OCI-LY1 (cell line): ENCODE measurements around the gene PPP2R5C.

Experiments used
- H2AFZ ChIP-seq: fragments of 200-600 bp; sonication (generic), shearing (Covaris generic); 2 replicates; pipeline ENCODE4 v1.6.0; 2014; ENCODE audit warnings: antibody characterized with exemption, mild to moderate bottlenecking, low read length
- H3F3A ChIP-seq: fragments of 200-600 bp; sonication (generic), shearing (Covaris generic); 2 replicates; pipeline ENCODE4 v1.6.0; 2014; ENCODE audit warnings: mild to moderate bottlenecking, antibody characterized with exemption, low read length, moderate library complexity; ENCODE audit not compliant: insufficient read depth
- H3K27ac ChIP-seq: fragments of 200-600 bp; sonication (generic); 2 replicates; pipeline ENCODE4 v1.5.1; 2014; ENCODE audit warnings: low read length, mixed run types, mild to moderate bottlenecking, low read depth; ENCODE audit not compliant: poor library complexity, severe bottlenecking
- H3K27me3 ChIP-seq: fragments of 200-600 bp; sonication (generic); 2 replicates; pipeline ENCODE4 v1.6.0; 2014; ENCODE audit warnings: antibody characterized with exemption, mild to moderate bottlenecking, low read length, moderate library complexity; ENCODE audit not compliant: insufficient read depth
- H3K36me3 ChIP-seq: fragments of 200-600 bp; sonication (generic); 2 replicates; pipeline ENCODE4 v1.6.1; 2014; ENCODE audit warnings: mild to moderate bottlenecking, antibody characterized with exemption, low read length, moderate library complexity, mixed read lengths; ENCODE audit not compliant: insufficient read depth
- H3K4me1 ChIP-seq: fragments of 200-600 bp; sonication (generic); 2 replicates; pipeline ENCODE4 v1.5.1; 2014; ENCODE audit warnings: mild to moderate bottlenecking, low read length, moderate library complexity; ENCODE audit not compliant: insufficient read depth, severe bottlenecking
- H3K4me2 ChIP-seq: fragments of 200-600 bp; sonication (generic), shearing (Covaris generic); 2 replicates; pipeline ENCODE4 v1.6.1; 2014; ENCODE audit warnings: low read length
- H3K4me3 ChIP-seq: fragments of 200-600 bp; sonication (generic); 2 replicates; pipeline ENCODE4 v1.5.1; 2014; ENCODE audit warnings: low read length, low read depth, mild to moderate bottlenecking, mixed read lengths; ENCODE audit not compliant: poor library complexity, severe bottlenecking
- H3K79me2 ChIP-seq: fragments of 200-600 bp; shearing (Covaris generic); 2 replicates; pipeline ENCODE4 v1.6.1; 2016; ENCODE audit warnings: mixed run types, low read length, mixed read lengths; ENCODE audit not compliant: insufficient read depth
- H3K9ac ChIP-seq: fragments of 200-600 bp; sonication (generic), shearing (Covaris generic); 2 replicates; pipeline ENCODE4 v1.6.1; 2014; ENCODE audit warnings: mild to moderate bottlenecking, low read length, mixed read lengths
- H3K9me2 ChIP-seq: fragments of 200-600 bp; sonication (generic), shearing (Covaris generic); 2 replicates; pipeline ENCODE4 v1.6.1; 2014; ENCODE audit warnings: low read depth, mild to moderate bottlenecking, low read length, mixed read lengths
- H3K9me3 ChIP-seq: fragments of 200-600 bp; shearing (Covaris generic); 2 replicates; pipeline ENCODE4 v1.6.1; 2014; ENCODE audit warnings: low read length, mixed read lengths
- H4K20me1 ChIP-seq: fragments of 200-600 bp; sonication (generic), shearing (Covaris generic); 2 replicates; pipeline ENCODE4 v1.6.0; 2016; ENCODE audit warnings: mild to moderate bottlenecking, low read length; ENCODE audit not compliant: insufficient read depth
- CTCF ChIP-seq: fragments of 200-600 bp; sonication (generic), shearing (Covaris generic); IDR thresholded peaks from 2 replicates; pipeline ENCODE4 v1.5.1; 2017; ENCODE audit warnings: mild to moderate bottlenecking, antibody characterized with exemption, low read length, moderate library complexity, mixed read lengths
- EZH2 ChIP-seq: fragments of 200-600 bp; sonication (generic), shearing (Covaris generic); IDR thresholded peaks from 2 replicates; pipeline ENCODE4 v1.8.0; 2017; ENCODE audit warnings: borderline replicate concordance, mixed run types, mild to moderate bottlenecking, antibody characterized with exemption, low read length, moderate library complexity, mixed read lengths

The PPP2R5C gene

GRCh38 chr14:101870273-101870939, 108.9 kb downstream of the PPP2R5C start:
- Histone ChIP-seq H3K27me3 (no peaks in the 10 kb centered on the region), H4K20me1 (no peaks in the 10 kb centered on the region), H3K36me3 (peaks cover 26% of the 10 kb centered on the region), H3K4me2 (no peak overlapping the region), H2AFZ (no peak overlapping the region), H3K4me3 (no peak overlapping the region), H3F3A (0 out of 2 replicates have a peak, but pooled peaks cover 6% of the 10 kb centered on the region), H3K9me2 (no peaks in the 10 kb centered on the region), H3K4me1 (peaks cover 30% of the 10 kb centered on the region), H3K27ac (no peak overlapping the region), H3K9ac (no peak overlapping the region), H3K79me2 (peaks cover 75% of the 10 kb centered on the region), H3K9me3 (no peaks in the 10 kb centered on the region)
- TF ChIP-seq CTCF (no peak), EZH2 (no peak)

GRCh38 chr14:101872346-101872745, 110.8 kb downstream of the PPP2R5C start:
- Histone ChIP-seq H3K79me2 (peaks cover 71% of the 10 kb centered on the region), H3K9ac (no peak overlapping the region), H3F3A (peaks cover 13% of the 10 kb centered on the region; the same call in 1 of the 2 replicates), H3K36me3 (peaks cover 27% of the 10 kb centered on the region), H3K27me3 (no peaks in the 10 kb centered on the region), H3K9me3 (no peaks in the 10 kb centered on the region), H3K9me2 (no peaks in the 10 kb centered on the region), H4K20me1 (no peaks in the 10 kb centered on the region), H3K27ac (no peak overlapping the region), H3K4me3 (no peak overlapping the region), H2AFZ (no peak overlapping the region), H3K4me1 (peaks cover 49% of the 10 kb centered on the region), H3K4me2 (no peak overlapping the region)
- TF ChIP-seq EZH2 (no peak), CTCF (no peak)

GRCh38 chr14:101873076-101873825, 111.7 kb downstream of the PPP2R5C start:
- Histone ChIP-seq H3K9ac (no peak overlapping the region), H3K4me2 (no peak overlapping the region), H3K9me3 (no peaks in the 10 kb centered on the region), H3K36me3 (peaks cover 29% of the 10 kb centered on the region), H4K20me1 (no peaks in the 10 kb centered on the region), H3K9me2 (no peaks in the 10 kb centered on the region), H3K79me2 (peaks cover 64% of the 10 kb centered on the region), H3K4me3 (no peak overlapping the region), H2AFZ (no peak overlapping the region), H3K4me1 (peaks cover 59% of the 10 kb centered on the region), H3F3A (peaks cover 13% of the 10 kb centered on the region; the same call in 1 of the 2 replicates), H3K27ac (peak overlapping the region; percentile 25), H3K27me3 (no peaks in the 10 kb centered on the region)
- TF ChIP-seq EZH2 (no peak), CTCF (no peak)
